ENCODE data around the gene ETNK1. TPM values are rescaled to one million over a fixed set of nuclear protein-coding genes. Genes with fewer than 3 reads are reported as not detected.

The ETNK1 gene
- total RNA-seq, 1 donor from 2014 or later, result 82.4 TPM

DNA sequence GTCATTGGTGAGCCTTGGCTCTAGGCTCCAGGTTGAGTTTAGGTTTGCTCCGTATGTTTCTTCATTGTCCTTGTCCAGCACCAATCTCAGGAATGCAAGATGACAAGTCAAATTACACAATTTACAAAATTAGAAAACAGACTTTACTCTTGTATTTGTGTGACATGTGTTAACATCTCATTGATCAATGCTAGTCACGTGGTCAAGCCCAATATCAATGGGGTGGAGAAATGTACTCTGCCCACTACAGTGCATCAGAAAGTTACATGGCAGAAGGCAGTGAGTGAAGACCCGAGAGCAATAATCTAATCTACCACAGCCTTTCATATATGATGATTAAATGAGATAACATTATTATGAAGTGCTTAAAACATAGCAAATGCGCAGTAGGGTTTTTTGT is 94.8 kb downstream of the ETNK1 start:
- DNase-seq (no peak), ATAC-seq (no peak)
- H3K9me3 ChIP-seq, result no peaks in the 10 kb centered on the region
- TF ChIP-seq, protein P1, sequence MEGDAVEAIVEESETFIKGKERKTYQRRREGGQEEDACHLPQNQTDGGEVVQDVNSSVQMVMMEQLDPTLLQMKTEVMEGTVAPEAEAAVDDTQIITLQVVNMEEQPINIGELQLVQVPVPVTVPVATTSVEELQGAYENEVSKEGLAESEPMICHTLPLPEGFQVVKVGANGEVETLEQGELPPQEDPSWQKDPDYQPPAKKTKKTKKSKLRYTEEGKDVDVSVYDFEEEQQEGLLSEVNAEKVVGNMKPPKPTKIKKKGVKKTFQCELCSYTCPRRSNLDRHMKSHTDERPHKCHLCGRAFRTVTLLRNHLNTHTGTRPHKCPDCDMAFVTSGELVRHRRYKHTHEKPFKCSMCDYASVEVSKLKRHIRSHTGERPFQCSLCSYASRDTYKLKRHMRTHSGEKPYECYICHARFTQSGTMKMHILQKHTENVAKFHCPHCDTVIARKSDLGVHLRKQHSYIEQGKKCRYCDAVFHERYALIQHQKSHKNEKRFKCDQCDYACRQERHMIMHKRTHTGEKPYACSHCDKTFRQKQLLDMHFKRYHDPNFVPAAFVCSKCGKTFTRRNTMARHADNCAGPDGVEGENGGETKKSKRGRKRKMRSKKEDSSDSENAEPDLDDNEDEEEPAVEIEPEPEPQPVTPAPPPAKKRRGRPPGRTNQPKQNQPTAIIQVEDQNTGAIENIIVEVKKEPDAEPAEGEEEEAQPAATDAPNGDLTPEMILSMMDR (IDR thresholded peaks at IDR 0.05), result no peak
- H3K36me3 ChIP-seq, result no peaks in the 10 kb centered on the region
- H3K27me3 ChIP-seq (ENCODE audit: low read depth), result no peaks in the 10 kb centered on the region
- no peaks in the 10 kb centered on the region for H3K4me1 ChIP-seq
- no peak overlapping the region for H3K4me3 ChIP-seq
- H3K27ac ChIP-seq, result no peak overlapping the region
- intact Hi-C loops (cut with DNase I), result no loop called here

DNA sequence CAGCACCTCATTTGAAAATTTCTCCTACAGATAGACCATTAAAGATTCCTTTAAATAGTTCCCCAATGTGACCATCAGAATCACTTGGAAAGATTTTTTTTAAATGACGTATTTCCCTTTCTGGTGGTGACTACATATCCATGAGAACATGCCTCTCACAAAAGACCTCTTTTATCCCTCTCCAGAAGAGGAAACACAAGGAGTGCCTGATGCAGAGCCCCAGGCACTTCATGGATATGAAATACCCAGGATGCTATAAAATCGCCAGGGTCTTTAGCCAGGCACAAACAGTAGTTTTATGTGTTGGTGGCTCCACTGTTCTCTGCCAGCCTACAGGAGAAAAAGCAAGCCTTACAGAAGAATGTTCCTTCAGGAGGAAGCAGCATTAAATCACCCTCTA is 97.1 kb downstream of the ETNK1 start:
- intact Hi-C loops (cut with DNase I), result no loop called here
- Histone ChIP-seq H3K4me1 (no peaks in the 10 kb centered on the region), H3K9me3 (no peaks in the 10 kb centered on the region), H3K27ac (no peak overlapping the region), H3K4me3 (no peak overlapping the region), H3K27me3 (ENCODE audit: low read depth) (no peaks in the 10 kb centered on the region), H3K36me3 (no peaks in the 10 kb centered on the region)
- ATAC-seq, result no peak
- DNase-seq, result no peak
- TF ChIP-seq, protein P1 (IDR thresholded peaks at IDR 0.05), result no peak

DNA sequence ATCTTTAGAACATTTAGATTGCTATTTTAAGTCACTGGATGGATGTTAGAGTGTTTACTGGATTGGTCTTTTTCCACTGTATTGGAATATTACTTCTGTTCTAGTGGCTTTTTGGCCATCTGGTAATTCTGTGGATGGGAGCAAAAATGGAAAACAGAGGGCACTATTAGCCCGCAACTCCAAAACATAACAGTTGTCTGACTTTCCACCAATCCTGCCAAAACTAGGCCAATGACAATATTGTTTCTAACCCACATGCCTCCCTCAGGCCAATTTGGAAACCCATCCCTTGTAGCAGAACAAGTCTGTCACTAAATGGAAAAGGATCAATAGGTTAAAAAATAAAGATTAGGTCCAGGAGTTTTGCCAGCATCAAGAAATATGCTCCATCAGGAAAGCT is 97.8 kb downstream of the ETNK1 start:
- no peak for DNase-seq
- H3K36me3 ChIP-seq, result no peaks in the 10 kb centered on the region
- H3K4me1 ChIP-seq, result no peaks in the 10 kb centered on the region
- intact Hi-C loops (cut with DNase I), result no loop called here
- H3K4me3 ChIP-seq, result no peak overlapping the region
- no peak for ATAC-seq
- H3K27me3 ChIP-seq (ENCODE audit: low read depth), result no peaks in the 10 kb centered on the region
- no peak overlapping the region for H3K27ac ChIP-seq
- H3K9me3 ChIP-seq, result no peaks in the 10 kb centered on the region
- TF ChIP-seq, protein P1 (IDR thresholded peaks at IDR 0.05), result no peak

- Histone ChIP-seq H3K27ac (peak overlapping the region; percentile 64), H3K27me3 (ENCODE audit: low read depth) (no peaks in the 10 kb centered on the region), H3K4me1 (no peaks in the 10 kb centered on the region), H3K4me3 (no peak overlapping the region), H3K9me3 (no peaks in the 10 kb centered on the region), H3K36me3 (no peaks in the 10 kb centered on the region)
- DNase-seq (no peak), ATAC-seq (no peak)
- intact Hi-C loops (cut with DNase I), result no loop called here
- TF ChIP-seq, protein P1 (IDR thresholded peaks at IDR 0.05), result no peak
Observed at GRCh38 chr12:22728987-22729386, 104.0 kb downstream of the ETNK1 start.

- no peak for DNase-seq
- no peaks in the 10 kb centered on the region for H3K27me3 ChIP-seq (ENCODE audit: low read depth)
- H3K36me3 ChIP-seq, result no peaks in the 10 kb centered on the region
- no peak for ATAC-seq
- H3K4me3 ChIP-seq, result no peak overlapping the region
- intact Hi-C loops (cut with DNase I), result no loop called here
- H3K27ac ChIP-seq, result peak overlapping the region; percentile 64
- TF ChIP-seq, protein P1 (IDR thresholded peaks at IDR 0.05), result no peak
- no peaks in the 10 kb centered on the region for H3K4me1 ChIP-seq
- no peaks in the 10 kb centered on the region for H3K9me3 ChIP-seq
Observed at GRCh38 chr12:22729431-22729956, 104.5 kb downstream of the ETNK1 start.

Measured in lower lobe of right lung (tissue), 2 donors.